Glomerular visceral epithelial cell (primary cell): ENCODE results near the gene KCNQ1.

Experiments
- DNase-seq: peaks from one replicate; pipeline ENCODE4 v3.0.0-alpha.2; 2016; ENCODE audit errors: extremely low spot score

The KCNQ1 gene

DNA sequence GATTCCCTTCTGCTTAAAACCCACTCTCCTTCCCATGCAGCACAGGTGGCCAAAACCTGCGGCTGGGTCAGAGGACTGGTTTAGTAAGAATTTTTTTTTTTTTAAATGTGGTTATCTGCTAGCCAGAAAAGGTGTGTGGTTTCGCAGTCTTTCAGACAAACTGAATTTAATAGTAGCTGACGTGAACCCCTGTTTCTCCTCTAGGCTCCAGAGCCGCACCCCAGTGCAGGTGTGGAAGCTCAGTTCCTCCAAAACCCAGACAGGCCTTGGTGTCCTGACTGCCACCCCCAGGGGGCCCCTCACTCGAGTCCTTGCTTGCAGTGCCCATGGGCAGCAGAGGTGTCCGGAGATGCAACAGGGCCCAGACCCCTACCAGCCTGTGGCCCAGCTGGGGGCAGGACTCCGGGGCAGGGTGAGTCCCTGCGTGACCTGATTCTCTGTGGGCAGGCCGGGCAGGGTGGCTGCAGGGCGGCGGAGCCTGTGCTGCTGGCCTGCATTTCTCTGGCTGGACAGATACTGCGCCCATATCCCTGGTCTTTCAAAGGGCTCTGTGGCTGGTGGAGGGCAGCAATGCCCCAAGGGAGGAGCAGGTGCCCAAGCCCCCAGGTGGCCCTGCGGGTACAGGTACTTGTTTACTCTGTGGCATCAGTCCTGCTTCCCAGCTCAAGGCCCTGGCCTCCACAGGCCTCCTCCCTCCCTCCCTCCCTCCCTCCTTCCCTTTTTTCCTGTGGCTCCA, 15.2 kb downstream of the KCNQ1 start:
- no peak for DNase-seq

DNA sequence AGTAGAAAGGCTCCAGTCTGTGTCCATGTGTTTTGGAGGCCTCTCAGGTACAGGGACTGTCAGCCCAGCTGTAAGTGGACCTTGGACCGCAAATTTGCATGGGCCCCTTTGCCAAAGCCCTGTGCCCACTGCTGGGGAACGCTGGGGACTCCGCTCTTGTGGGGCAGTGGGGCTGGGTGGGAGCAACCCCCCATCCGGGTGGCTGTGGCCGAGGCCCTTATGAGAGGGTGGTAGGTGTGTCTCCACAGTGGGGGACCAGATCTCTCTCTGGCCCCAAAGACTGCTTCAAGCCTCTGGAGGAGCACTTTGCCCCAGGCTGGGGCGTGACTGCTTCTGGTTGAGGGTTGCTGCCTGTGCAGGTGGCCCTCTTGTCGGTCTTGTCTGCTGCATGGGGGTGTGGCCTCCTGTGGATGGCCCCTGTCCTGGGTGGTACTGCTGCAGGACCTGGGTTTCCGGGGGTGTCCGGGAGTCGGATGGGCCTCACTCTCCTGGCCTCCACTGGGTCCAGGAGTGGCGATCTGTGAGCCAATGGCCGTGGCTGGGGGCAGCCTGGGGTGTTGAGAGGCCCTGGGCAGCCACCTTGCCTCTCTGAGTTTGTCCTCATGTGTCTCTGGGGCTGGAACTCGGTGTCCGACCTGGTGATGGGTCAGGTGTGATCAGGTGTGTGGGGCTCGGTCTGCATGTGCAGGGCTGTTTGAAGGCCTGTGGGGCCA, 15.9 kb downstream of the KCNQ1 start:
- no peak for DNase-seq

DNA sequence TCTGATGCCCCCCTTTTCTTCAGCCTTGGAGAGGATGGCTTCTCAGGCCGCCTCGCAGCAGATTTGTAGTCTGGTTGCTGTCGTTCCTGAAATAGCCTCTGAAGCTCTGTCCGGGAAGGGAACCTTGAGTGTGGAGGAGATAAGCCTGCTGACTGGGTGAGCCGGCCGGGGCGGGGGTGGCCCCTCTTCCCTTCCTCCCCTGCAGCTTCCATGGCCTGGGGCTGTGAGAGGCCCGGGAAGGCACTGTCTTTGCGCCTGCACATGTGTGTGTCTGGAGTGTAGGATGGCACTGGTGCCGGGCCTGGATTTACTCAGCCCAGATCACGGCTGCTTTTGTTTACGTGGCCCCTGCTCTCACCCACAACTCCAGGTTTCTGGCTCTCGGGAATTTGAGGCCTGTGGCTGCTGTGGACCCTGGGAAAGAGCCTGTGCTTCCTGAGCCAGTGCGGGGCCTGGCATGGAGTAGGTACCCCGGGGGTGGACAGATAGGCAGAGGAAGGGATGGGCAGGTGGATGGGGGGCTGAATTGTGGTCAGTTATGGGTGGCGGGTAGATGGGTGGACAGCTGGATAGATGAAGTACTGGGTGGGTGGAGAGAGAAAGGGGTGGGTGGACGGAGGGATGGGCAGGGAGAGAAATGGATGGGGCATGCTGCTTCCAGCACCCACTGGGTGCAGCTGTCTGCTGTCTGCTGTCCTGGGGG, 16.6 kb downstream of the KCNQ1 start:
- no peak for DNase-seq

DNA sequence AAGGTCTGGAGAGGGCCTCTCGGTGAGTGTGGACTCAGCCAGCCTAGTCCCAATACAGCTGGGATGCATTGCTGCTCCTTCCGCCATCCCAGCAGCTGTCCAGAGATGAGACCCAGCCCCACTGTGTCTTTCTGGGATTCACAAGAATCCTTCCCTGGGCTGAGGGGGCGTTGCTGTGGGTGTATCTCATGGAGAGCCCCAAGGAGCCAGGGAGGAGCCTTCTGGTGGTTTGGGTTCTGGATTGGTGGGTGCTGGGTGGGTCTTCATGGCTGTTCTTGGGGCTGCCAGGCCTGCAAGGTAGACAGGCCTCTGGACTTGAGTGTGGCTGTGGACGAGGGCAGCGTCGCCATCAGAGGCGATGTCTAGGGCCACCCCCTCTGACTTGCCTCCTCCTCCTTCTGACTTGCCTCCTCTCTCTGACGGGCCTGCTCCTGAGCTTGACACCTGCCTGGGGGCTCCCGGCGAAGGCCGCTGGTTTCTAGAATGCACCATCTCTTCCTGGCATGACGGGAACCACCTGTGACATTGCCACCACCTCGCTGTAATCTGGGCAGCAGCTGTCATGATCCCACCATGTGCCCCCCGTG, 17.2 kb downstream of the KCNQ1 start:
- no peak for DNase-seq

DNA sequence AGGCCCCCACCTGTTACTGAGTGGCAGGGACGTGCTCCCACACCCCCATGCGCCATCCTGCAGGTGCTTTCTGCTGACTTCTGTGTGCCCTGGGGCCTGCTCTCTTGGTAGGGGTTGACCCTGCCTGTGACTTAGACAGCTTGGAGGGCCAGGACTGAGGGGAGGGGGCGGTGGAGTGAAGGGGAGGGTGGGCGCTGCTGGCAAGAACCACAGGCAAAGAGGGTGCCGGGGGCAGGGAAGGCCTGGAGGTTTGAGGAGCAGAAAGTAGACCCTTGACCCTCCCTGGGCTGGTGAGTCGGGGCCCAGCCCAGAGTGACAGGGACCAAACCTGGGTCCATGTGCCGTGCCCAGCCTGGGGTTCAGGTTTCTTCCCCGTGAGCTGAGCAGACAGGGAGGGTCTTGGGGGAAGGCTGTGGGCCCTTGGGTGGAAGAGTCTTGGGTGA, 17.8 kb downstream of the KCNQ1 start:
- DNase-seq: no peak

DNA sequence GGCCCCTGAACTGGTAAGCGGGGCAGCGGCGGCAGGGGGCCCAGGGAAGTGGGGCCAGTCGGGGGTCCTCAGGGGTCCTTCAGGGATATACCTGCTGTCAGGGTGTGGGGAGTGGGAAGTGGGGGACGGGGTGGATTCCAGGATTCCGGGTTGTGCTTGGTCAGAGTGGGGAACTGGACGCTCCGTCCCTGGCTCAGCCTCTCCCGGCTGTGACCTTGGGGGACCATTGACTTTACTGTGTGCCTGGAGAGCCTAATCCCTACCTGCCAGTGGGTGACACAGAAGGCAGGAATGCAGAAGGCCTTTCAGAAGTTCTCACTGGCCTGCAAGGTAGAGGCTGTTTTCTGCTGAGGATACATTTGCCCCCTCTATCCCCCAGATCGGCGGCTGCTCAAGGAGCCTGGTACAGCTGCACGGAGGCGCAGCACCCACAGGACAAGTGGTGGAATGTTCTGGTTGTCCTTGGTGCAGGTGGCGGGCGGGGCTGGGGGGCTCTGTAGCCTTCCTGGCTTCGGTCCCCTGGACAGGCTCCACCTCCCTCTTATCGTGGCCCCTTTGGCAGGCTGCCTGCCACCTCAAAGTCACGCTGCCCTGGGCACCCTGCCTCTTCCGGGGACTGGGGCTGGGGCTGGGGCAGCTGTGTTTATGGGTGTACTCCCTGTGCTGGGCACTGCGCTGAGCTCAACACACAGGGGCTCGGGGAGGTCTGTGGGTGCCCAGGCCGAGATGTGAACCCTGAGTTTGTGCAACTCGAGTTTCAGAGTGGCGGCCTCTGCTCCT, 18.4 kb downstream of the KCNQ1 start:
- DNase-seq: no peak

DNA sequence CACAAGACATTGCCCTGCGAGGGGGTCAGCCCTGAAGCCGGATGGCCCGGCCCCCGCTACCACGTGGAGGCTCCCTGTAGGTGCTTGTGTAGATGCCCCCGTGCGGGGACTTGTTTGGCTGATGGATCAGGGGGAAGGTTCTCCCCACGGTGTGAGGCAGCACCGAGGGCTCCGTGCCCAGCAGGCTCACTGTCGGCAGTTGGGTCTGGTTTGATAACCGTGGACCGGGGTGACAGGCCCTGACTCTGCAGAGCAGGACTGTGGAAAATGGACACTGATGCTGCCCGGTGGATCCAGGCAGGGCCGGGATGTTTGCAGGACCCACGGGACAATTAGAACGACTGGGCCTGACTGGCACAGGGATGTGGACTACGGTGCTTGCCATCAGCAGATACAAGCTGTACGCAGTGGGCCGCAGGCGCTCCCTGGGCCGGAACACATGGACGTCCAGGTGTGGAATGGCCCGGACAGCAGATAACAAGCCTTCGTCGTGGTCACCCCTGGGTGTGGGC, 19.0 kb downstream of the KCNQ1 start:
- DNase-seq: no peak

DNA sequence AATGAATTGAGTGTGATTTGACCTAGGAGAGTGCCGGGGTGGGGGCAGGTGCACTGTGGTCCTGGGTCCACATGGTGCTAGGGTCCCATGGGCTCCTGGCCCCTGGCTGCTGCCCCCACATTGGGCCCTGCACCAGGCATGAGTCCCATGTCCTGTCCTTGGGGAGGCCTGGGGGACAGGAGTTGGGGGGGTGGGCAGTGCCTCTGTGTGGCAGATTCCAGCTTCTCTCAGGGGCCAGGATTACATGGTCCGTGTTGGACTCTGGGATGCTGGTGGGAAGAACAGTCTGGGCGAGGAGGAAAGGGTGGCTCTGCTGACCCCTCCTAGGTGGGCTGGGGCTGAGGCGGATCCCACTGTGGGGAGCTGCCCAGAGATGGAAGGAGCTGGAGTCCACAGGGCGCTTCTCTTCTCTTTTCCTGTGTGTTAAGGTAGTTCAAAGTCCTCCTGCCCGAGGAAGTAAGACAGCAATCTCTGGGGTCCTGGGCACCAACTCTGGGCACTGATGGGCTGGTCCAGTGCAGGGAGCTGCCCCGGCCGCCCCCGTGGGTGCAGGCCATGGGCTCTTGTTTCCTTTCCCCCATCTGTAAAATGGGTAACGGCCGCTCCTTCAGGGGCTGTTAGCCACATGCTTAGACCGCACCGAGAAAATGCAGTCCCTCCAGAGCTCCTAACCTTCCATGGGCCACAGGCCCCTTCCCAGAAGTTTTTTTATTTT, 19.8 kb downstream of the KCNQ1 start:
- no peak for DNase-seq

DNA sequence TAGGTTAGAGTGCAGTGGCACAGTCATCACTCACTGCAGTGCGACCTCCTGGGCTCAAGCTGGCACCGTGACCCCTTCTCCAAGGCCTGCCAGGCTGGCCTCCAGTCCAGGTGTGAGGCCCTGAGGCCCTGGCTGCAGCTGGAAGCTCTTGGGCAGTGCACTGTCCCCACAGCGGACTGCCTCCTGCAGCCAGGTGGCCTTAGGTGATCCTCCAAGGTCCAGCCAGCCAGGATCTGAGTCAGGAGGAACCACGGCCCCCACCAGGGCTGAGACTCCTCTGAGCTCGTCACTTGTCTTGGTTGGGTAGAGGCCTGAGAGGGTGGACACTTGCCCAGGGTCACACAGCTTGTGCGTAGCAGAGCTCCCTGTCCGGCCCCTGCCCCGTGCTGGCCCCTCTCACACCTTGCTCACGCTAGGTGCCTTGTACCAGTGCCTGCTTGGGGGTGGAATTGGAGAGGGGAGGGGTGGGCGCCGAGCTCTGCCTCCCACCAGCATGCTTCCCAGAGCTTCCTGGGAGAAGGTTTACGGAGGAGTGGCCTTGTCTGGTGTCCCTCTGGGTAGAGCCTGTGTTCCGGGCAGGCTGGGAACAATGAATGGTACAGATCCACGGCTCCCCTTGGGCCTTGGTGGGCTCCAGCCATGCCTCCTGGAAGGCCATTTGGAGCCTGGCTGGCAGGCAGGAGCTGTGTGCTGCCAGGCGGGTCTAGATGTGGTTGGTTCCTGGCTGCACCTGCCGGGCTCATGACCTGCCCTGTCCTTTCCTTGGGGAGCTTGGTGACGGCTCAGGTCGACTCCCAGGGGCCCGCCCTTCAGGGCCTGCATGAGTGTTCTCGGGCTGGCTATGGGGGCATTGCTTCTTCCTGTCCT, 20.6 kb downstream of the KCNQ1 start:
- no peak for DNase-seq

DNA sequence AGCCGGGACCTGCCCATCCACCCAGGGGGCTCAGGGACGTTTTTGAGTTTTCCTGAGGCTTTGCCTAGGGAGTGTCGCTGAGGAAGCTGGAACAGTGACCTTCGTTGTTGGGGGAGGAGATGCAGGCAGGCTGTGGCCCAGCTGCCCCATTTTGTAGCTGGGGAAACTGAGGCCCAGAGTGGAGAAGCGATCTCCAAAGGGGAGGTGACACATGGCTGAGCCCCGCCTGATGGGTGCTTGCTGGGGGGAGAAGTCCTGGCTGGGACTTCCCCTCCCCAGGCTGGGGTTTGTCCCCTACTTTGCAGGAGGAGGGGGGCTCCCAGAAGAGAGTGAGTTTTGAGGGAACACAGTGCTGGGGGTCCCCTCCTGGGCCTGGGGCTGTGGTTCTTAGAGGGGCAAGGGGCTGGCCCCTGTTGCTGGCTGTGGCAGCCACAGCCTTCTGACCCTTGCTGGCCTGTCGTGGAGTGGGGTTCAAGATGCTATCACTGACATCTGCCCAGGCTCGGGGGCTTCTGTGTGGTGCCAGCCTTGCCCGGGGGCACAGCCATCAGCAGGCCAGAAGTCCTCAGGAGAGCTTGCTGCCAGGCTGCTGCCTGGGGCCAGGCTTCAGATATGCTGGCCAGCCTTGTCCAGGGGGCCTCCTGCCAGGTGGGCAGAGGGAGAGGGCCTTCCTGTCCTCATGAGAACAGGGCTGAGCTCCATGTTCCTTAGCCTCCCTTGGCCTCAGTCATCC, 21.4 kb downstream of the KCNQ1 start:
- DNase-seq: no peak

DNA sequence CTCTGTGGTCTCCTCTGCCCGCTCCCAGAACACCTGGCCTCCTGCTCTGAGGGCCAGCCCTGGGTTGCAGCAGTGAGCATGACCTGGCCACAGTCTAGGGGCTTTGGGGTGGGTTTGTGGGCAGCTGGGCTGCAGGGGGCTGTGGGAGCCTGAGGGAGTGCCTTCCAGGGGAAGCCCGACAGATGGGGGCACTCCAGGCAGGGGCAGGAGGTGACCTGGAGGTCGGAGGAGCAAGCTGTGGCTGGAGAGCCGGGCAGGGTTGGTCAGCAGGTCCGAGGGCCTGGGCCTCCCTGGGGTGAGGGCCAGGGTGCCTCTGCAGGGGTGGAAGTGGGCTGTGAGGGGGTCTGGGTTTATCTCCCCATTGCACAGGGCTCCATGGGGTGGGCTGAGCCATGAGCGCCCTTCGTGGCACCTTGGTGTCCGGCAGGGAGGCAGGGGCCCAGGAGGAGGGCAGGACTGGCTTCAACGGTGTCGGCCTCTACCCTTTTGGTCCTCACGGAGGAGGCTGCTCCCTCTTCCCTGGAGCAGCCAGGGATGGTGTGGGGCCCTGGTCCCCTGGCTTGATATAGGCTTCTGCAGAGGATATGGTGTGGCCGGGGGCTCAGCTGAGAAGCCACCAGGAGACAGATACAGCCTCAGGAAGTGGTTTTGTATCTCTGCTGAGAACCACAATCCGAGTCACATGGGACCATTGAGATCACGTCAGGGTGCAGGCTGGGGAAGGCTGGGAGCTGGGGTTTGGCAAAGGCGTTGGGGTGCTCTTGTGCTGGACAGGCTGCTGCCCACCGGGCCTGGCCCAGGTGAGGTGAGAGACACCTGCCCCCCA, 22.3 kb downstream of the KCNQ1 start:
- DNase-seq: no peak

DNA sequence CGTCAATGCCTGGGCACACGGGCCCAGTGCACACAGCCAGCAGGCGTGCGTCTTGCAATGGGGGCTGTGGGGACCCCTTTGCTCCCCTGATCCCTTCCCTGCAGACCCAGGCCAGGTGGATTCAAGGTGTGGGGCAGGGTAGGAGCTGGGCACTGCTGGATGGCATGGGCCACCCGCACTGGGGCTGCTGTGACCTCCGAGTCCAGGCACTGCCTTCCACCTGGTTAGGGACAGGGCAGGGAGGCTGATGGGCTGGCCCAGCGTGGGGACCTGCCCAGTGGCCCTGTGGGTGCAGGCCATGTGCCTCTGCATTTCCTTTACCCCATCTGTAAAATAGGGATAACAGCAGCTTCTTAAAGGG, 22.9 kb downstream of the KCNQ1 start:
- no peak for DNase-seq

DNA sequence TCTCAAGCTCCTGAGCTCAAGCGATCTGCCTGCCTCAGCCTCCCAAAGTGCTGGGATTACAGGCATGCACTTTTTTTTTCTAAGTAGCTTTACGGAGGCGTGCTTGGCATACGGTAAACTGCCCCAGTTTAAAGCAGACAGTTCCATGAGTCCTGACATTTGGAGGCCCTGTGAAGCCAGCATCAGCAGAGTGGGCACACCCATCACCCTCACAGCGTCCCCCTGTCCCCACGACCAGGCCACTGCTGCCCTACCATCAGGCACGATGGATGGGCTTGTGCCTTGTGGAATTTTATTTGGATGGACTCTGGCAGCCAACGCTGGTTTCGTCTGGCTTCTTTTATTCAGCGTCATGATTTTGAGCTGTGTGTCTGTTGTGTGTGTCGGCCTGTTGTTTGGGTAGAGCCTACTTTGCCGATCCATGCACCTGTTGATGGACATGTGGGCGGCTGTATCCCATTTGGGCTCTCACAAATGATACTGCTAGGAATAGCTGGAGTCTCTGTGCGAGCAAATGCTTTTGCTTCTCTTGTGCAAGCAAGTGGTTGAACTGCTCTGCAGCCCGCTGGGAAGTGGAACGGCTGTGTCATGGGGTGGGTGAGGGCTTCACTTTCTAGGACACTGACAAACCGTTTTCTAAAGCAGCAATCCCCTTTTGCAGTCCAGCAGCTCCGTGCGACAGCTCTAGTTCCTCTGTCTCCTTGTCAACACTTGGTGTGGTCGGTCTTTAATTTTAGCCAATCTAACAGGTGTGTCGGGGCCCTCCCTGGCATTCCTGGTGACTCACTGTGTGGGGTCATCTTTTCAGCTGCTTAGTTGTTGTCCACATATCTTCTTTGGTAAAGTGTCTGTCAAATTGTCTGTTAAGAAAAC, 23.8 kb downstream of the KCNQ1 start:
- no peak for DNase-seq

DNA sequence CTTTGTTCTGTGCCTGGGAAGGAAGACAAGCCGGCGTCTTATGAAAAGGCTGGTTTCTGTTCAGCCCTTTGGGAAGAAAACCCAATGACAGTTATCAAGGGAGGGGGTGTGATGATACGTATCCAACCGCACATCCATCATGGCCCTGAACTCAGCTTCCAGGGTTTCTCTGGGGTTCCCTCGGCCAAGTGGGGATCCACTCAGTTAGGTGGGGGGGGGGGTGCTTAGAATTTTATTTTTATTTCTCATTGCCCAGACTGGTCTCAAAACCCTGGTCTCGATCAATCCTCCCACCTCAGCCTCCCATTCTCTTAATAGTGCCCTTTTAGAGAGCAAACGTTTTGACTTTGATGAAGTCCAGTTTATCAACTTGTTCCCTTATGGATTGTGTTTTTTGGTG, 25.7 kb downstream of the KCNQ1 start:
- no peak for DNase-seq

DNA sequence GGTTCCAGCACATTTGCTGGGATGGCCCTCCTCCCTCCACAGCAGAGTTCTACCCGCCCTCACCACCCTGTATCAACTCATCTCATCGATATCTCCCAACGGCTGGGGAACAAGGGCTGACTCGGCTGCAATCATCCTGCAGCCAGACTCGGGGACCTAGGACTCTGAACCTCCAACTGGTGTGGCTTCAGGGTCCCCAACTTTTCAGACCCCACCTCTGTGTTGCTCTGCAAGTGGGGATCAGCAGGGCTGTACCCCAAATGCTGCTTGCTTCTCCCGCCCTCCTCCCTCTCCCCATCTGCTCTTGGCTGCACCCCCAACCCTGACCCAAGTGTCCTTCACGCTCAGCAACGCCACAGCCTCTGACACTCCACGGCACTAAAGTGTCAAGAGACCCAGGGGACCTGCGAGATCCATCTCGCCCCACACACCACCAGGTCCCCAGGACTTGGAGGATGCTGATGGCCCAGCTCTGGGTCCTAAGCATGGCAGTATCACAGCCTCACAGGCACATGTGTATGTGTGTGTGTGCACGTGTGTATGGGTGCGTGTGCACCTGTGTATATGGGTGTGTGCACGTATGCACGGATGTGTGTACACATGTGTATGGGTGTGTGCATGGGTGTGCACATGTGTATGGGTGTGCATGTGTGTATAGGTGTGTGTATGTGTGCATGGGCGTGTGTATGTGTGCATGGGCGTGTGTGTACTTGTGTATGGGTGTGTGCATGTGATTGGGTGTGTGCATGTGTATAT, 26.4 kb downstream of the KCNQ1 start:
- DNase-seq: no peak

DNA sequence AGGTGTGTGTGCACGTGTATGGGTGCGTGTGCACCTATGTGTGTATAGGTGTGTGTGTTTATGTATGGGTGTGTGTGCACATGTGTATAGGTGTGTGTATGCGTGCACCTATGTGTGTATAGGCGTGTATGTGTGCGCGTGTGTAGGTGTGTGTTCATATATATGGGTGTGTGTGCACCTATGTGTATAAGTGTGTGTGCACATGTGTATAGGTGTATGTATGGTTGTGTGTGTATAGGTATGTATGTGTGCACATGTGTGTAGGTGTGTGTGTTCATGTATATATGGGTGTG, 26.9 kb downstream of the KCNQ1 start:
- DNase-seq: no peak
